Uterus (tissue), 2 donors: ENCODE measurements around the gene ARHGEF37.

ENCODE experiments used
- POLR2A ChIP-seq, 2 donors: fragments of 450-650 bp; IDR thresholded peaks; one replicate each; pipeline ENCODE4 v1.6.1; 2016; ENCODE audit warnings: antibody characterized with exemption in 2 of 2, mild to moderate bottlenecking in 1 of 2, moderate library complexity in 1 of 2
- TF ChIP-seq, protein P1 (sequence below), 4 experiments: fragments of 200-600 bp in 2 of 4; fragments of 450-650 bp in 2 of 4; sonication (generic) in 2 of 4; IDR thresholded peaks; one replicate each; pipeline ENCODE4 v1.5.1; 2016 to 2019; ENCODE audit warnings: antibody characterized with exemption in 4 of 4, mild to moderate bottlenecking in 2 of 4, moderate library complexity in 1 of 4

DNA sequence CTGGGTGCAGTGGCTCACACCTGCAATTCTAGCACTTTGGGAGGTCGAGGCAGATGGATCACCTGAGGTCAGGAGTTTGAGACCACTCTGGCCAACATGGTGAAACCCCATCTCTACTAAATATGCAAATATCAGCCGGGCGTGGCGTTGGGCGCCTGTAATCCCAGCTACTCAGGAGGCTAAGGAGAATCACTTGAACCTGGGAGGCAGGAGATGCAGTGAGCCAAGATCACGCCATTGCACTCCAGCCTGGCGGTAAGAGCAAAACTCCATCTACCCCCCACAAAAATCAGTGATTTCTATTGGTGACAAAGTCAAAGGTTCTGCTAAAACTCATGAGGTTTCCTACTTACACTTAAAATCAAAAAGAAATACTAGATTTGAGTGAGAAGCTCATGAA, 48.9 kb upstream of the ARHGEF37 start:
- TF ChIP-seq, protein P1, sequence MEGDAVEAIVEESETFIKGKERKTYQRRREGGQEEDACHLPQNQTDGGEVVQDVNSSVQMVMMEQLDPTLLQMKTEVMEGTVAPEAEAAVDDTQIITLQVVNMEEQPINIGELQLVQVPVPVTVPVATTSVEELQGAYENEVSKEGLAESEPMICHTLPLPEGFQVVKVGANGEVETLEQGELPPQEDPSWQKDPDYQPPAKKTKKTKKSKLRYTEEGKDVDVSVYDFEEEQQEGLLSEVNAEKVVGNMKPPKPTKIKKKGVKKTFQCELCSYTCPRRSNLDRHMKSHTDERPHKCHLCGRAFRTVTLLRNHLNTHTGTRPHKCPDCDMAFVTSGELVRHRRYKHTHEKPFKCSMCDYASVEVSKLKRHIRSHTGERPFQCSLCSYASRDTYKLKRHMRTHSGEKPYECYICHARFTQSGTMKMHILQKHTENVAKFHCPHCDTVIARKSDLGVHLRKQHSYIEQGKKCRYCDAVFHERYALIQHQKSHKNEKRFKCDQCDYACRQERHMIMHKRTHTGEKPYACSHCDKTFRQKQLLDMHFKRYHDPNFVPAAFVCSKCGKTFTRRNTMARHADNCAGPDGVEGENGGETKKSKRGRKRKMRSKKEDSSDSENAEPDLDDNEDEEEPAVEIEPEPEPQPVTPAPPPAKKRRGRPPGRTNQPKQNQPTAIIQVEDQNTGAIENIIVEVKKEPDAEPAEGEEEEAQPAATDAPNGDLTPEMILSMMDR (IDR thresholded peaks at IDR 0.05): no peak
- TF ChIP-seq POLR2A (IDR thresholded peaks at IDR 0.05): no peak
